Activated CD4-positive, alpha-beta T cell treated with anti-CD3 and anti-CD28 coated beads, Interleukin-2, amount 50 U/mL, for 1 hour (primary cell): ENCODE measurements around the gene ERMAP.

Experiments
- DNase-seq: peaks from one replicate; pipeline ENCODE4 v3.0.0-alpha.2; 2020

The ERMAP gene

DNA sequence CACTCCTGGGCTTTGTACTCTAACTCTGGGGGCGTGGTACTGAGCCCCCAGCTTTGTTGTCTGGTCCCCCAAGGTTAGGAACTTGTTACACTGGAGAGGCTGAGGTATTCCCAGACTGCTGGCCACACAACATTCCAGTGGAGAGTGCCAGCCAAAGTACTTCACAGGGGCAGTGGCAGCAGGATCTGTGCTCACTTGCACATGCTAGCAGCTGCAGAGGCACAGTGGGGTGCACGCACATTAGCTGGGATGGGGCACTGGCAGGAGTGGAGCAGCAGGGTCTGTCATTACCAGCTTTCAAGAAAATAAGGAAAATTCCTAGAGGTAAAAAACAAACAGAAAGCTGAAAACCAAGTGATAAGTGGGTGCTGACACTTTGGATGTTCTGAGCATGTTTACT is 60.5 kb downstream of the ERMAP start:
- no peak for DNase-seq

GRCh38 chr1:42880384-42880783 is 63.5 kb downstream of the ERMAP start:
- no peak for DNase-seq

DNA sequence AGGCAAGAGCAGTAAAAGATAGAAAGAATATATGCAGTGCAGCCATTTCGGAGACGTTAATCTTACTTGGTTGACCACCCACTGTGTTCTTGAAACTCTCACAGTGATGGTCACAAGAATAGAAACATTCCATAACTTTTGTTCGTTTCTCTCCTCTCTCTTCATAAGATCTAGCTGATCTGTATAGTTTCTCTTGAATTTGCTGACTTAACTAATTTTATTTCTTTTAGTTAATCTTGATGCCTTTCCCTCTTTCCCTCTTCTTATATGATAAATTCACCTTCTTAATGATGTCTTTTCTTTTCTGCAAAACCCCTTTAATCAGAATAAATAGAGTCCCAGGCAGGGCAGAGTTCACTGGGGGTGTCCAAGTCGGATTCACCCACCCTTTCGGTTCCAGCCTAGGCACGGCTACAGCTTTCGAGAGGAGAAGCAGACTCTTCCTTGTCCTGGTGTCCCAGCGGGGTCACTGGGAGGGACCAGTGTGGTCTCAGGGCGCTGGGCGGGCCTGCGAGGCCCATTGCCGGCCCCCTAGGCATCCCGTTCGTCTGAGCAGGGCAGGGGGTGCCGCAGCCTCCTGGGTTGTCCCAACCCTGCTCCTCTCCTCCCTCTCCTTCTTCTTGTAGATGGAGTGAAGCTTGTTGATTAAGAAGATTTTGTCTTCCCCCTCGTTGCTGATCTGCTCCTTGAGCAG is 69.3 kb downstream of the ERMAP start:
- no peak for DNase-seq

DNA sequence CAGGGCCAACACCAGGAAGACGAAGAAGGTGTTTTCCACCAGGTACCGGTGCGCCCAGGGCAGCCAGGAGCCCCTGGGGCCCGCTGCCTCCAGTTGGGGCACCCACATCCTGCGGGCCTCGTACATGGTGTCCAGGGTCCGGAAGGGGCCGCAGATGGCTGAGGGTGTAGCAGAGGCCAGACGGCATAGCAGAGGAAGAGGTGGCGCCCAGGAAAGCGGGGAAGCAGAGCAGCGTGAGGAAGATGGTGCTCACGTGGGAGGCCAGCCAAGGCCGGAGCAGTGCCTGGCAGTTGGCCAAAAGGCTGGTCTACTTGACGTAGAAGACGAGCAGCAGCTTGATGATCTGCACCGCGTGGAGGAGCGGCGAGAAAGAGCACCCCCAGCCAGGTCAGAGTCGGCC is 69.9 kb downstream of the ERMAP start:
- no peak for DNase-seq

DNA sequence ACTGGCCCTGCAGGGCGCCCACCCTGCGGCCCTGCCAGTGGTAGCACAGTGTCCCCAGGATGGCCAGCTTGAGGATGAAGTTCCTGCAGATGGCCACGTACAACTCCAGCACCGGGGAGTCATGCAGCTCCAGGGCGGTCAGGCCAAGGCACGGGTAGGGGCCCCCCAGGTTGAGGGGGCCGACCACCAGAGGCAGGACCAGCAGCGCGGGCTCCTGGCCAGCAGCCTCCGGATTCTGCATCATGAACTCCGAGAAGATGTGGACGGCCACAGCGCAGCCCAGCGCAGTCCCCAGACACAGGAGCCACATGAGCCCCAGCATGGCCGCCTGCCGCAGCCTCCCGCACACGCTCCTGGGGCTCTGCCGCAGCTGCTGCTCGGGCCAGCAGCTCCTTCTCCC is 70.4 kb downstream of the ERMAP start:
- no peak for DNase-seq

DNA sequence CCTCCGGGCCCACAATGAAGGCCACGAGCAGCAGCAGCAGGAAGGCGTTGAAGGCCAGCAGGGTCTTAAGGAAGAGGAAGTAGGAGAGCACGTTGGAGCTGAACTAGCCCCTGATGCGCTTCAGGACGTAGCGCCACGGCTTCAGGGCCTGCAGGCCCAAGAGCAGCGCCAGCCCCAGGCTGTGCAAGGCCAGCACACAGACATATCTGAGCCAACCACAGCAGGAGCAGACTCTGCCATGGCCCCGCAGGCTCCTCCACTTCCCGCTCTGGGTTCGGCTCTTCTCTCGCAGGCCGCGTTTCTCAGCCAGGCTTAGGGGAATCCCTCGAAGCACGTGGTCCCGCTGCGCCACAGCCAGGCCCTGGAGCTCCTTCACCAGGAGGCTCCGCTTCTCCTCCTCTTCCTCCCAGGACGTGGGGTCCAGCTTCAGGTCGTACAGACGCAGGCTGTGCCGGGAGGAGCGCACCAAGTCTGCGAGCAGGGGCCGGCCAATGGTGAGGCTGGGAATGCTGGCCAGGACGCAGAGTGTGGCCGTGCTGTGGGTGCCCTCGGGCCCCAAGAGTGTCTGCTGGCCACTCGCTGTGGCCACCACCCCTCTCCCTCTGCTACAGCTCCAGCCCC is 71.2 kb downstream of the ERMAP start:
- DNase-seq: no peak

DNA sequence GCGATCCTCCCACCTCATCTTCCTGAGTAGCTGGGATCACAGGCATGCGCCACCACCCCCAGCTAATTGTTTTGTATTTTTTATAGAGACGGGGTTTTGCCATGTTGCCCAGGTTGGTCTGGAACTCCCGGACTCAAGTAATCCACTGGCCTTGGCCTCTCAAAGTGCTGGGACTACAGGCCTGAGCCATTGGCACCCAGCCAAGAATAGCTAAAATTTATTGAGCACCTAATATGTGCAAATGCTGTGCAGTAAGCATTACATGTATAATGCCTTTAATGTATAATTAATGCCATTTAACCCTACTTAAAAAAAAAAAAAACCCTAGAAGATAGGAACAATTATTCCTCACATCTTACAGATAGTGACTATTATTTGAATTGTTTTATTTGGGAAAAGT is 72.3 kb downstream of the ERMAP start:
- no peak for DNase-seq

- no peak for DNase-seq
Measured at GRCh38 chr1:42891465-42892138, 74.7 kb downstream of the ERMAP start.
